HG03280 (cell line): Measurements from ENCODE around the gene GPR84.

Experiments used
- ATAC-seq: cut with Tn5 transposase; IDR thresholded peaks from one replicate; pipeline ENCODE4 v1.9.1; 2021; ENCODE audit warnings: mild to moderate bottlenecking, moderate library complexity; ENCODE audit not compliant: unreplicated experiment

The GPR84 gene

DNA sequence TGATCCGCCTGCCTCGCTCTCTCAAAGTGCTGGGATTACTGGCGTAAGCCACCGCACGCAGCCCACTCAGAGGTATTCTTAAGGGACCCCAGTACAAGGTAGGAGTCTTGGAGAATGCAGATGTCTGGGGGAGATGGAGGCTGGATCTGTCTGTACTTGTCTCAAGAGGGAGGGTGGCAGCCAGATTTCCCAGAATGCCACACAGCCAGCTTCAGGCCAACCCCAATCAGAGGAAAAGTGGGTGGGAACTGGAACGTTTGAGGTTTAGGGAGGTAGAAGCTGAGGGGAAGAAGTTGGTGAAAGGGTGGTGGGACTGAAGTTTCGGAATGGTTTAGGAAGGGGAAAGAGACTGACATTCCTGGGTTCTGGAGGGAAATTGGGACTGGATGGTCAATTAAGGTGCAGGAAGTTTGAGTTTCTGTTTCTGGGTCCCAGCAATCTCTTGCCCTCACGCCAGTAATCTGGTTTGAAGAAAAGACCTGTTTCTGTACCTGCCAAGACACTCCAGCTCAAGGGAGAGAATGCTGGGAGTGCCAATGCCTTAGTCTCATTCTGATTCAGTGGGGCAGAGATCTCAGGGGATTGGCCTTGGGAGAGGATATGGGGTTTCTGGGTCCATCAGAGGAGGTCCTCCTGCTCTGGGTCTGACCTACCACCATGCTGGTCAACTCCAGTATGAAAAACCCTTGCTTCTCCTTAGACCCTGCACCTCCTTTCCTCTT lies 28.4 kb upstream of the GPR84 start:
- ATAC-seq = no peak

DNA sequence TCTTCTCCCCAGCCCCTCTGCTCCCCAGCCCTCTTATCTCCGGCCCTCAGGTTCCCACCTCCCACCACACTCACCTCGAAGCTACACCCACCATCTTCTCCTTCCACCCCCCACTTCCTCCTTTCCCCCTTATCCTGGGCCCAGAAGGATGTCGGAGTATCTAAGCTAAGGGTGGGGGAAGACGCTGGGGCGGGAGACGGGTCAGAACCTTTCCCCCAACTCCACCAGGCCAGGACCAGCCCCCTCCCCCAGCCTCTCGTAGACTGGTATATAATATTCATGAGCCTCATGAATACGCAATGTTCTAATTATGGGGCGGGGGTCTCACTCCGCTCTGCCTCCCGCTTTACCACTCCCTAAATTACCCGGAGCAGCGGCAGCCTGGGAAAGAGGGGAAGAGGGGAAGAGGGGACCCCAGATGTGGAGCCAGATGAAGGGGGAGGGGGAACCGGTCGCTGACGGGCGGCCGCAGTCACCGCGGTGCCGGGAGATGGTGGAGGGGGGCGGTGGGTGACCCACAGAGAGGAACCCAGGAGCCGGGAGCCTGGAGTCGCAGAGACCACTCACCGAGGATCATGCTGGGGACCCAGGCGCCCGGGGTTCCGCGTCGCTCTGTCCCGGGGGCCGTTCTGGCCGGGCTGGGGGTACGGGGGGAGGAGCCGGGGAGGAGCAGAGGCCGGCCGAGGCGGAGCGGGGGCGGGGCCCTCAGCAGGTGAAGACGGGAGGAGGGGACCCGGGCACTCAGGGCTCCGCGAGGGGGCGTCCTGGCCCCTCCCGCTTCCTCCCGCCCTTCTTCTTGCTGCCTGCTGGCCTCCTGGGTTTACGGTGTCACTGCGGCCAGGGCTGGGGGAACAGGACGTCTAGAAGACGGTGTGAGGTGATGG lies 26.6 kb upstream of the GPR84 start:
- ATAC-seq = no peak

DNA sequence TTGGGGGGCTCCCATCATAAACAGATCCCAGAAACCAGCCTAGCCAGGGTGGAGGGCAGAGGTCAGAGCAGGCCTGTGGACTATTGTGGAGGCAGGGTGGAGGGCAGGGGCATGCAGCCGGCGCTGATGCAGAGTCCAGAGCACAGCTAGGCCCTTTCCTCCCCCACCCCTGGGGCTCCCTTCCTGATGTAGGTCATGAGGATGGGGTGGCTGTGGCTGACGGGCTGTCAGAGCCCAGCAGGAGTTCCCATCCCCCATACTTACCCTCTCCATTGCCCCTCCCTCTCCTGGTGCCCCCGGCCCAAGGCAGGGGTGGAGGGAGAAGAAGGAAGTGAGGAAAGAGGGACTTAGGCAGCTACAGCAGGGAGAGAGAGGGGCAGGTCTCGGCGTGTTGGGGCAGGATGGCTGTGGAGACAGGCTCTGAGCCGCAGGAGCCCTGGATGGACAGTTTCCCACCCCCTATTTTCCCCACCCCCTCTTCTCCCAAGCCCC lies 25.9 kb upstream of the GPR84 start:
- no peak for ATAC-seq

DNA sequence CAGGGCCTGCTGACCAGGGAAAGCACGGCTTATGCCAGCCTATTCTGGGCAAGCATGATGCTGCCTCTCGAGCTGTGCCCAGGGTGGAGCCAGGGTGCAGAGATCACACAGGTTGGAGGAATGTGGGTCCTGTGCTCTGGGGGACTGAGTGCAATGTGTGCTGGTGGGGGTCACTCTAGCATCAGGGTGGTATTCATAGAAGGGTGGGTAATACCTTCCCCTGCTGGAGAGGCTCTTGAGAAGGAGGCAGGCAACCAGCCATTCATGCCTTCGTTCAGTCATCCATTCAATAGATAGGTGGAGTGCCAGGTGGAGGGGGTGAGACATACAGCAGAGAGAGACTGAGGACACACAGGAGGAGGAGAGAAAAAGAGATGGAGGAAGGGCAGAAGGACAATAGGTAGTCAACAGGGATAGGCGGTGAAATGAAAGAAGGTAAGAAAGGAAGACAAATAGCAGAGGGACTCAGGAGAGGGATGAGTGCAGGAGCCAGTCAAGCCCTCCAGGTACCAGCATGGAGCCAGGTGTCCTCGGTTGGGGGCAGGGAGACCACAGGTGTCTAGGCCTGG lies 25.4 kb upstream of the GPR84 start:
- ATAC-seq = no peak

DNA sequence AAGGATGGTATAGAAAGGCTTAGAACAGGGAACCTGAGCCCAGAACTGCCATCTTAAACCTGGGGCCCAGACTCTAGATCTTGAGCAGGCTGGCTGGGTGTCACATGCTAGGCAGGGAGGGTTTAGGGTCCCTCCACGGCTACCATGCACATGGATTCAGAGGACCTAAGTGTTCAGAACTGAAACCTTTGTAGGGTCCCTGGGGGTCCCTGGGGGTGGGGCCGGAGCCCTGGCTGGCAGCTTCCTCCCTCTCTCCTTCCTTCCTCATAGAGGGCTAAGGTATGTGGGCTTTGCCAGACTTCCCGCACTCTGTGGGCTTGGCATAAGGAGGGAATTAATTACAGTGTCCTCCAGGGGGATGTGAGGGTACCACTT lies 24.8 kb upstream of the GPR84 start:
- no peak for ATAC-seq

DNA sequence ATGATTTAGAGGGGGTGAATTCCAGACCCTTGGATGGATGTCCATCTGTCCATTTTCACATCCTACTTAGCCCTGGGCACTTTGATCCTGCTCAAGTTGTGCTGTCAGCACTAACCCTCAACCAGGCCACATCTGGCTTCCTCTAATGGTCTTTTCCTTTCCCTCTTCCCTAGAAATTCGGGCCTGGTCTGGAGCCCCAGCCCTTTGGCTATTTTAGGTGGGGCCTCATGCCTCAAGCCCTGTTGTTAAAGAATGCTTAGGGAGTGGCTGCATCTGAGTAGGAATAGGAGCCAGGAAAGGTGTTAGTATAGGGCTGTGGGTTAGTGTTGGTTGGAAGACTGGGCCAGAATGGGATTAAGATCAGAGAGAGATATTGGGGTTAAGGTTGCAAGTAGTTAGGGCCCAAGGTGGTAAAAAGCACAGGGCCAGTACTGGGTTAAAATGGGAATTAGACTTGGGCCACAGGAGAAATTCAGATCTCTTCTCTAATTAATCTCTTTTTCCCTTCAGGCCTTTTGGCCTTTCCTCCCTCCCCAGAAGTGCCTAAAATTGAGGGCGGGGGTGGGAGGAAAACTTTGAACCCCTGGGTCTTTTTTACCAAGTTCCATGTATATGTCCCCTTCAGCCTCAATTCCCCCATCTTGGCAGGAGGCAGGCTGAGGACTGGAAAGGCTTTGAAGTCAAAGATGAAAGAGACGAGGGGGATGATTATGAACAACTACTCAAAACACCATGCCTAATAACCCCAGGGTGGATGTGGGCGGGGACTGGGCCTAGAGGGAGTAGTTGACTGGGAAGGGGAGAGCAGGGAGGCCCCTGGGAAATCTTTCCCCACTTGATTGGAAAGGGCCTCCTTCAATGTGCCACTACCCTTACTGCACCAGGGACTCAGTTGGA lies 24.2 kb upstream of the GPR84 start:
- ATAC-seq = no peak

DNA sequence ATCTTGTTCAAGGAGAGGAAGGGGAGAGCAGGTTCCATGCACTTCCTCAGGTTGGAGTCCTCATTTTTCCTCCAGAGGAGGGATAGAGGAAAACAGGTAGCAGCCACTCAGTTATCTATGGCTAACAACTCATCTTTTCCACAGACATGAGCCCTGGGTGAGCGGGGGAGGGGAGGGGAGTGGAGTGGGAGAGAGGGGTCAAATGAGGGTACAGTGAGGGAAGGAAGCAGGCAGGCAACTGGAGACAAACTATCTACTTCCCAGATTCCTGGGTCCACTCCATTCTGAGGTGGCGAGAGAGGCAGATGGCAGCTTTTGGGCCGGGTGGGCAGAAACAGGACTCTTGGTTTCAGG lies 22.8 kb upstream of the GPR84 start:
- no peak for ATAC-seq

DNA sequence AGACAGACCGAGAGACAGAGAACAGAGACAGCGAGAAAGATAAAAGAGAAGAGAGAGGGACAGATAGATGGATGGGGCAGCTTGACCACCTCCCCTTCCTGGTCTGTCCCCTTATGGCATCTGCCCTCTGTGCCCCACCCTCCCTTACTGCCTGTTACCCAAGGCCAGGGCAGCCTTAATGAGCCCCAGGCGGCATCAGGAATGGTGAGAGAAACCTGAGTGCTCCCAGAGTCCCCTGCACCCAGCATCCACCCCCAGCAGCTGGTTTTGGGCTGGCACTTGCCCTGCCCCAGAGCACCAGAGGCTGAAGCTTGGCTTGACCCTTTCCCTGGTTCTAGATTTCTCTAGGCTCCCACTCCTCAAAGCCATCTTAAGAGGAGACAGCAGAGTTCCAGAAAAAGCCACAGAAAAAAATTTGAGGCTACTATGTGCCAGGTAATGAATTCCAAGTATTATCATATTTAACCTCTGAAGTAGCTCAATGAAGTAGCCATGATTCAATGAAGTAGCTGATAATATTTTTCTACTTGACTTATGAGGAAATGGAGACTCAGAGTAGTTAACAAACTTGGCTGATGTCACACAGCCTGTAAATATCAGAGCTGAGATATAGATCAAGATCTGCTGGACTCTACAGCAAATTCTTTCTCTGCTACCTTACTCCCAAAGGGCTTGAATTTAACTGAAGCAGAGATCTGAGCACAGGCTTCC lies 22.3 kb upstream of the GPR84 start:
- no peak for ATAC-seq

DNA sequence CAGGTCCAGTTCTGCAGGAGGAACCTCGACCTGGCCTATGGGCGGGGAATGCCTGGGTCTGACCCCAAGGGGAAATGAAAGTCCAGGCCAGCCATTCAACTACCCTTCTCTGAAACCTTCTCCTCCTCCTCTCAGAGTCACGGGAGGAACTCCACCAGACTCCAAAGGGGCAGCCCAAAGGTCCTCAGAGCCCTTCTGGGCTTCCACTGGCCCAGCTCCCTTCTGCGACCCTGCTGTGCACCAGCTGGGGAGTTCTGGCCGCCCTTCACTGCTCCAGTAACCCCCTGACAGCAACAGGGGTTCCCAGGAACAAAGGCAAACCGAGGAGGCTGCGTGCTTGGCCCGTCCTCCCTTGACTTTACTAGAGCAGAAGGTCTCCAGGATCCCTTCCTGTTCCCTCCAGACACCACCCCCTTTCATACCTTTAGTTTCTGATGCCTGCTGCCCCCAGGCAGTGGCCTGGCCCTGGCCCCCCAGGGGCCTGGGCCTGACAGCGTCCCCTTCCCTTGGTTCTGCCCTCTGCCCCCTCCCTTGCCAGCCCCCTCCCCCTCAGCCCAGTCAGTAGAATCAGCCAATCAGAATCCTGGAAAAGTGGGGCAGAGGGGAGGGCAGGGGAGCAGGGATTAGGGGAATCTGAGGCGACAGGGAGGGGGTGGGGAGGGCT lies 21.1 kb upstream of the GPR84 start:
- no peak for ATAC-seq

DNA sequence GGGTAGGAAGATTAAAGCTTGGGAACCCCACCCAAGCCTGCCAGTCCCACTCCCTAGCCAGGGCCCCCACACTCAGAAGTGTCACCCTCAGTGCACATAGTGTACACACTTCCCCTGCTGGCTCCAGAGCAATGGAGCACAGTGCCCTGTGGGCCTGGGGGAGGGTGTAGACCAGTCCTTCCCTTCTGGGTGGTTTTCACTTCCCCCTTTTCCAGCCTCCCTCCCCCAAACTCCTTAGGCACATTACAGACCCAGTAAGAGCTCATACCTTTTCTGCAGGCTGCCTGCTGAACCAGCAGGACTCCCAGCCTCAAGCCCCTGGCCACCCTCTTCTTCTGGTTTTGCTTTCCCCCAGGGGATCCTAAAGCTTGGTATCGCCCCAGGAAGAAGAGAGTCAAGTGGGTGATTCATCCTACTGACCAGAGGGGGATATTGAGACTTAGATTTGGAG lies 20.3 kb upstream of the GPR84 start, which contains the start of gene ZNF385A:
Gene ZNF385A (minus strand): TSS at position 143 of the 451 bp plus-strand sequence. CDS start 219 bp downstream, outside the sequence.
- no peak for ATAC-seq

DNA sequence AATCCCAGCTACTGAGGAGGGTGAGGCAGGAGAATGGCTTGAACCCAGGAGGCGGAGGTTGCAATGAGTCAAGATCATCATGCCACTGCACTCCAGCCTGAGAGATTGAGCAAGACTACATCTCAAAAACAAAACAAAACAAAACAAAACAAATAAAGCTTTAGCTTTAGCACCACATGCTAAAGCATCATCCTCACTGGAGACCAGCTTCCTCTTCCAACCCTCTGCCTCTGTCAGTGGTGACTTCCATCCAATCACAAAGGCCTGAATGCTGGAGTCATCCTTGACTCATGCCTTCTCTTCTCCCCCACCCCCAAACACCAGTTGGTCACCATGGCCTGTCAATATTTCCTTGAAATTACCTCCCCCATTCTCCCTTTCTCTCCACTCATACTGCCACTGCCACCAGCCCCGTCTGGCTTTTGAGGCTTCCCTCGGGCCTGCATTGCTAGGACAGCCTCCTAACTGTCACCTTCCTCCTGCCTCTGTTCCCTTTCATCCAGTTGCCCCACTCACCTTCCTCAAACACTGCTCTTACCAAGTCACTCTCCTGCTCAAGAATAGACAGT lies 18.8 kb upstream of the GPR84 start:
- no peak for ATAC-seq

DNA sequence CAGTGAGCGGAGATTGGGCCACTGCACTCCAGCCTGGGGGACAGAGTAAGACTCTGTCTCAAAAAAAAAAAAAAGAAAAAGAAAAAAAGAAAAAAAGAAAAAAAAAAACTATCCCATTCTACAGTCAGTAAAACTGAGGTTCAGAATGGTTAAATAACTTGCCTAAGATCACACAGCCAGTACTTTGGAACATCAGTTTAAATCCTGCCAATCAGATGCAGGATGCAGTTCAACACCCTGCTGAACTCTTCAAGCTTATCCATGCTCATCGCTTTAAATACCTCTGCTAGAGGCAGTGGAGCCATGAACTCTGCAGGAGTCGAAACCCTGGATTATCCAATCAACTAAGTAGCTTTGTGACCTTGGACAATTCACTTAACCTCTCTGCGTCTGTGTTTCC lies 16.9 kb upstream of the GPR84 start:
- no peak for ATAC-seq

DNA sequence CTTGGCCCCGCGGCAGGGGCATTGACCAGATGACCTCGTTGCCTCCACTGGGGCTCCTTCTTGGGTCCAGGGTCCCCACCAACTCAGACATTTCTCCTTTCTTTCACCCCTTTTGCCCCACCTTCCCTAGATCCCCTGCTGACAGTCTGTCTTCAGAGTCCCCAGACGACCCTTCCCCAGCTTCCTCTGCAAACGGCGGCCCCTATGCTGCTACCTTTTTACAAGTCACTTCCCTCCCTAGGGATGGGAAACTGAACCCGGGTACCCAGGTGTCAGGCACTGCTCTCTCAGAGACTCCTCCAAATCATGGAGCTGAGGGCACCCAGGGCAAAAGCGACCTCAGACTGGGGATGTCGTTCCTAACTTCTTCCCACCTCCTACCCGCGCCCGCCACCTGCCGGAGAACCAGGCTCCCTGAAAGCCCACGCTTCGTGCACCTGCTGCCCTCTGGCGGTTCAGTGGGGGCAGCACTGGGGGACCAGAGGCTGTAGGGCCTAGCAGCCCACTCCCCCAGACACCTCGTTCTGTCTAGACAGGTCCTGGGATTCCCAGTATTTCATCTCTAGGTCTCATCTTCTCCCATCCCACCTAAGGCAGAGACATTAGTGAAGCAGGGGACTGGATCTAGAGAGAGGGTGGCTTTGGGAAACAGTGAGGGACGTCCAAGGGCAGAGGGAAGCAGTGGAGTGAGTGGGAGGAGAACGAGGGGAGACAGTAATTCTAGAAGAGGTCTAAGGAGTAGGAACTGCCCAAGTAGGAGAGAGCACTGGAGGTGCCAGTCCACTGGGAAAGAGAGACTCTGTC lies 15.3 kb upstream of the GPR84 start:
- peak; percentile 90 for ATAC-seq

DNA sequence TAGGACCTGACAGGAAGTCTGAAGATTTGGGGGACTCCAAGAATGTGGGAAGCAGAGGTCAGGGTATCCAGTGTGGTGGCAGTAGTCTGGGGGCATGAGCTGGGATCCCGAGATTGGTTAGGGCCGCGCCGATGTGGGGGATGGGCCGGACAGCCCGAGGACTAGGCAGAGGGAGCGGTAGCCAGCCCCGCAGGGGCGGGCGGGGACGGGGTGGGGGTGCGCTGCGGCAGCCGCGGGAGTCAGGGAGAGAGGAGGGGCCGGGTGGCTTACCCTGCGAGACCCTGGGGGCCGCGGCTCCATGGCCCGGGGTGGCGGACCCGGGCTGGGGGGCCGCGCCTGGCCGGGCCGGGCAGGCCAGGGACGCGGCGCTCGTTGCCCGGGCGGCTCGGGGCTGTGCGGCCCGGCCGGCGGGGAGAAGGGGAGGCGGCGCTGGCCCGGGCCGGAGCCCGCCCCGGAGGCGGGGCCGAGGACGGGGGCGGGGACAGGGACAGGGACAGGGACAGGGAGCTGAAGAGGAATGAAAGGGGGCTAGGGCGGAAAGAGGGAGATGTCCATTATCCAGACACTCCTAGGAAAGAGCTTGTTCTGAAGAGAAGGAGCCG lies 14.6 kb upstream of the GPR84 start:
- ATAC-seq = no peak

DNA sequence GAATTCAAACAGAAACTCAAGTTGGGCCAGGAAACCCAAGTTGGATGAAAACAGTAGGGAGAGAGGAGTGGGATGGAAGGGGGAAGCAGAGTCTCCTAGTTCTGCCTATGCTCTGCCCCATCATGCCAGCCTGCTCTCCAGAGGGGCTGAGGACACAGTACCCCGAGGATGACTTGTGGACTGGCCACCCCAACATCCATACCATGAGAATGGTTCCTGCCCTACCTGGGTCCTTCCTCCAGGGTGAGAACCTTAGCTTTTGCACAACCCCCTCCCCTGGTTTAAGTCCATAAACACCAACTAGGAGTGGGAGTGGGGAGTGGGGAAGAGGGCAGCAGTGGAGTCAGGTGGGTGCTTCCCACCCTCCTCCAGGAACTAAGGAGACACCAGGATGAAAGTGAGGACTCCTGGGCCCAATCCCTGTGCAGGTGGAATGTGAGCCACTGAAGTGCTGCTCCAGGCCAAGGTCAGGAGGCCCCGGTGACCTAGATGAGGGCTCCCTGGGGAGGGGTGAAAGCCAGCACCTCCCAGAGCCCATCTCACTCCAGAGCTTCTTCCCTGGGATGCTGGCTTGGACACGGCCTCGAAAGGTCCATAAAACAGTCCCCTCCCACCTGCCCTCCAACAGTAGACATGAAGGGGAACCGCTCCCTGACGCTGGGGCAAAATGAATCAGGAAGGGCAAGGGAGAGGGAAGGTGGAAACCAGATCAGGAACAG lies 13.7 kb upstream of the GPR84 start:
- no peak for ATAC-seq

DNA sequence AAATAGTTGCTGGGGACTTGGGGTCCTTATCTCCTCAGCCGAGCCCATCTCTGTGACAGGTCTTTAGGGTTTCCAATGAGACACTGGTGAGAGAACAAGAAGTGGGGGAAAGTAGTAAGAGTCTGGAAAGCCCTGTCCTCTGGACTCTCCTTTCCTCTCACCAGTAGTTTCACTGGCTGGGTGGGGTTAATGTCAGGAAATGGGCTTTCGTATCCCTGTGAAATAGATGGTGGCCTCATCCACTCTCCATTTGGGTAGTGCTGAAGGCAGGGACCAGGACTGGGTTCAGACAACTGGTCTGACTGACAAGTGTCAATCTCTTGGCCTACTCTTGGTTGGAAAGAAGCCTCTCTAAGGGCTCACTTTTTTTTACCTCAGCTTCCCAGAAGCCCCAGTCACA lies 12.7 kb upstream of the GPR84 start:
- no peak for ATAC-seq

DNA sequence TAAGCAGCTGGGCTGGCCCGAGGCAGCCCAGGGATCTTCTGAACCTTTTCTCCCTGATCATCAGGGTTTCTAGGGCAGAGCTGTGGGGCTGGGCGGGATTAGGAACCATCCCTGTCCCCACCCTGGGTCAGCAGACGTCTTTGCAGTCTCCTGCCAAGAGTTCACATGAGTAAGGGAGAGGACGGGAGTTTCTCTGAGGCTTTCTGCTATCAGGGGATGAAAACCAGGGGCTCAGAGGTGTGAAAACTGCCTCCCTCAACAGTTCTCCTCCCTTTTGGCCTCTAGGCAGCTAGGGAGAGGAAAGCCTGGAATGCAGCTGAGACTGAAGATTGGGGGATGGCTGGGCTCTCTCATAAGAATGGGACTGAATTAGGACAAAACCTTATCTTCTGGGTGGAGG lies 12.3 kb upstream of the GPR84 start:
- ATAC-seq = no peak

DNA sequence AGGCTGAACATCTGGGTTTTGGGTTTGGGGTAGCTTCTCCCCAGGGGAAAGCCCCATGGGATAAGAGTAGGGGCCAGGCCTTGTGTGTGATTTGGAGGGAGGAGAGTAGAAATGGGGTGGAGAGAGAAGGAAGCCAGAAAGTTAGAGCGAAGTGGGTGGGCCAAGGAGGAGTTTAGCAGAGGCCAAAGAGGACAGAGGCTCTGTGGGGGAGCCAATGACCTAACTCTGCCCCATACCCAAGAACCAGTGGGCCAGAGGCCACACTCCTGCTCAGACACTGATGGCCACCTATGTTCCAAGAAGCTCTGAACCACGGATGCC lies 10.9 kb upstream of the GPR84 start:
- ATAC-seq = no peak
